H1 (cell line): ENCODE data around the gene DGKZ. TPM values are rescaled to one million over a fixed set of nuclear protein-coding genes. Genes with fewer than 3 reads are reported as not detected.

Source experiments
- CTCF ChIA-PET: fragments of 300-600 bp; sonication (Branson Sonifier 250); formaldehyde crosslinking; loops from one replicate; lab custom pipeline; 2021; ENCODE audit not compliant: partially characterized antibody; lab: Charles Lee
- POLR2A ChIA-PET: fragments of 300-600 bp; sonication (Branson Sonifier 250); formaldehyde crosslinking; loops from one replicate; lab custom pipeline; 2021; ENCODE audit warnings: inconsistent platforms; ENCODE audit not compliant: partially characterized antibody; lab: Charles Lee
- DNase-seq, 2 experiments: peaks; one replicate each; pipeline versions ENCODE4 v3.0.0 to v3.0.0-alpha.2; 2010 to 2022; ENCODE audit warnings: low spot score in 2 of 2, low read depth in 1 of 2, mixed read lengths in 1 of 2
- FAIRE-seq: peaks from 2 replicates; lab custom pipeline; 2011; peaks lifted over from hg19 to GRCh38; lab: Jason Lieb, UNC
- H2AFZ ChIP-seq: 2 replicates; pipeline ENCODE4 v1.8.1; 2012; ENCODE audit warnings: low read length, inconsistent platforms
- H2AK5ac ChIP-seq: 2 replicates; pipeline ENCODE4 v1.6.1; 2013; ENCODE audit warnings: low read depth, low read length
- H2BK120ac ChIP-seq: replicated peaks from 2 replicates; pipeline ENCODE3; 2013; ENCODE audit warnings: low read depth, low read length, inconsistent platforms
- H2BK12ac ChIP-seq: 2 replicates; pipeline ENCODE4 v1.6.1; 2013; ENCODE audit warnings: low read depth, low read length
- H2BK15ac ChIP-seq: 2 replicates; pipeline ENCODE4 v1.6.1; 2013; ENCODE audit warnings: low read length
- H2BK20ac ChIP-seq: 2 replicates; pipeline ENCODE4 v1.6.1; 2013; ENCODE audit warnings: low read length
- H2BK5ac ChIP-seq: 2 replicates; pipeline ENCODE4 v1.6.1; 2013; ENCODE audit warnings: low read depth, low read length
- H3K14ac ChIP-seq: 2 replicates; pipeline ENCODE4 v1.6.1; 2013; ENCODE audit warnings: inconsistent platforms; ENCODE audit not compliant: insufficient read length
- H3K18ac ChIP-seq: 2 replicates; pipeline ENCODE4 v1.6.1; 2013; ENCODE audit warnings: low read length; ENCODE audit errors: extremely low read depth
- H3K23ac ChIP-seq: 2 replicates; pipeline ENCODE4 v1.6.1; 2013; ENCODE audit warnings: inconsistent platforms; ENCODE audit not compliant: insufficient read length
- H3K23me2 ChIP-seq: 2 replicates; pipeline ENCODE4 v1.6.1; 2013; ENCODE audit warnings: low read depth, low read length
- H3K27ac ChIP-seq: 2 replicates; pipeline ENCODE4 v1.6.1; 2011; ENCODE audit warnings: low read depth, low read length, inconsistent platforms
- H3K27me3 ChIP-seq, 4 experiments: replicated peaks in 1 of 4; 1 replicate in 1 of 4; 2 replicates in 3 of 4; pipeline versions ENCODE4 v1.6.1 to v1.8.1; 2011 to 2013; ENCODE audit warnings: low read length in 3 of 4, mild to moderate bottlenecking in 3 of 4, inconsistent platforms in 2 of 4, mixed read lengths in 2 of 4, moderate library complexity in 1 of 4; ENCODE audit not compliant: control insufficient read depth in 3 of 4, insufficient read depth in 3 of 4; ENCODE audit errors: extremely low read depth in 1 of 4
- H3K36me3 ChIP-seq, 4 experiments: 2 replicates each; pipeline versions ENCODE4 v1.6.1 to v1.8.1; 2011 to 2013; ENCODE audit warnings: mild to moderate bottlenecking in 4 of 4, low read length in 3 of 4, moderate library complexity in 2 of 4, control low read depth in 1 of 4, inconsistent platforms in 1 of 4; ENCODE audit not compliant: insufficient read depth in 4 of 4, control insufficient read depth in 2 of 4
- H3K4ac ChIP-seq: replicated peaks from 2 replicates; pipeline ENCODE3; 2013; ENCODE audit warnings: low read length, low read depth, mixed read lengths, inconsistent platforms; ENCODE audit not compliant: insufficient read length
- H3K4me1 ChIP-seq, 4 experiments: replicated peaks in 1 of 4; 1 replicate in 1 of 4; 2 replicates in 3 of 4; pipeline versions ENCODE4 v1.6.1 to v1.8.1; 2011 to 2013; ENCODE audit warnings: low read length in 3 of 4, inconsistent platforms in 2 of 4, mixed read lengths in 1 of 4; ENCODE audit not compliant: insufficient read depth in 4 of 4, control insufficient read depth in 3 of 4
- H3K4me2 ChIP-seq, 2 experiments: 2 replicates each; pipeline versions ENCODE4 v1.6.1 to v1.8.1; 2011 to 2013; ENCODE audit warnings: low read depth in 2 of 2, low read length in 2 of 2, control low read depth in 1 of 2, inconsistent platforms in 1 of 2, mild to moderate bottlenecking in 1 of 2; ENCODE audit not compliant: insufficient read depth in 1 of 2
- H3K4me3 ChIP-seq, 4 experiments: fragments of 200-600, 300-600 bp in 1 of 4; sonication (generic), shearing (Covaris generic), sonication (Bioruptor Twin) in 1 of 4; 2 replicates each; pipeline versions ENCODE4 v1.5.1 to v1.8.1; 2011 to 2016; ENCODE audit warnings: low read length in 4 of 4, low read depth in 3 of 4, control low read depth in 2 of 4, inconsistent platforms in 2 of 4, mild to moderate bottlenecking in 2 of 4, mixed read lengths in 1 of 4, moderate library complexity in 1 of 4; ENCODE audit not compliant: insufficient read depth in 2 of 4; ENCODE audit errors: extremely low read depth in 1 of 4
- H3K56ac ChIP-seq: replicated peaks from 2 replicates; pipeline ENCODE3; 2013; ENCODE audit warnings: low read depth, mild to moderate bottlenecking, mixed read lengths, low read length, inconsistent platforms; ENCODE audit not compliant: insufficient read length
- H3K79me1 ChIP-seq: 2 replicates; pipeline ENCODE4 v1.6.1; 2013; ENCODE audit warnings: low read depth, low read length, control low read depth
- H3K79me2 ChIP-seq, 2 experiments: 2 replicates each; pipeline versions ENCODE4 v1.6.1 to v1.8.1; 2012 to 2013; ENCODE audit warnings: low read length in 2 of 2, mild to moderate bottlenecking in 2 of 2, inconsistent platforms in 1 of 2; ENCODE audit not compliant: insufficient read depth in 2 of 2, control insufficient read depth in 1 of 2
- H3K9ac ChIP-seq, 4 experiments: replicated peaks in 1 of 4; 1 replicate in 1 of 4; 2 replicates in 3 of 4; pipeline versions ENCODE4 v1.6.1 to v1.8.1; 2011 to 2013; ENCODE audit warnings: low read depth in 3 of 4, low read length in 3 of 4, control low read depth in 2 of 4, mild to moderate bottlenecking in 2 of 4, moderate library complexity in 2 of 4, inconsistent platforms in 1 of 4; ENCODE audit errors: extremely low read depth in 1 of 4
- H3K9me3 ChIP-seq, 2 experiments: 2 replicates each; pipeline versions ENCODE4 v1.6.1 to v1.8.1; 2012 to 2013; ENCODE audit warnings: mild to moderate bottlenecking in 2 of 2, moderate library complexity in 2 of 2, control low read depth in 1 of 2, inconsistent platforms in 1 of 2, low read depth in 1 of 2, low read length in 1 of 2, mixed read lengths in 1 of 2; ENCODE audit not compliant: insufficient read depth in 2 of 2
- H4K20me1 ChIP-seq, 2 experiments: replicated peaks in 1 of 2; 2 replicates each; pipeline versions ENCODE3 to v1.8.1; 2011 to 2013; ENCODE audit warnings: inconsistent platforms in 2 of 2, low read length in 2 of 2, mild to moderate bottlenecking in 1 of 2; ENCODE audit not compliant: insufficient read depth in 2 of 2, control insufficient read depth in 1 of 2
- H4K5ac ChIP-seq: 2 replicates; pipeline ENCODE4 v1.6.1; 2013; ENCODE audit warnings: low read length, low read depth, mixed read lengths, inconsistent platforms; ENCODE audit not compliant: insufficient read length
- H4K8ac ChIP-seq: 2 replicates; pipeline ENCODE4 v1.8.0; 2013; ENCODE audit warnings: mild to moderate bottlenecking, moderate library complexity, low read length, inconsistent platforms; ENCODE audit not compliant: insufficient read depth; ENCODE audit errors: extremely low read depth
- H4K91ac ChIP-seq: replicated peaks from 2 replicates; pipeline ENCODE3; 2013; ENCODE audit warnings: low read length, mixed read lengths, inconsistent platforms; ENCODE audit not compliant: insufficient read length
- TCF12 ChIP-seq: IDR thresholded peaks from 2 replicates; pipeline ENCODE4 v1.6.1; 2011; ENCODE audit warnings: low read depth, mild to moderate bottlenecking, low read length
- WGBS, 2 experiments: shearing (Covaris generic) in 1 of 2; methylation state at CpG; one replicate each; pipeline versions ENCODE4 v1.1.6 to v1.1.7; 2013 to 2015; ENCODE audit warnings: low lambda C conversion rate in 2 of 2, mixed read lengths in 2 of 2, inconsistent platforms in 1 of 2, low coverage in 1 of 2, missing lambda C conversion rate in 1 of 2; ENCODE audit not compliant: insufficient replicate concordance in 2 of 2, insufficient coverage in 1 of 2, insufficient read length in 1 of 2; ENCODE audit errors: extremely low coverage in 1 of 2, missing lambda C conversion rate in 1 of 2; 5-methylcytosine and 5-hydroxymethylcytosine counted together
- polyA plus RNA-seq, 7 experiments: library from polyadenylated mRNA; depleted of rRNA in 3 of 7; stranded (reverse) in 5 of 7; unstranded in 2 of 7; fragments of >200 nt in 5 of 7; fragments of 200-250 nt in 2 of 7; gene quantifications; 1 replicate in 5 of 7; 2 replicates in 1 of 7; 4 replicates in 1 of 7; pipeline versions ENCODE4 v1.2.1 to v1.2.3, GENCODE V29; 2011 to 2013; ENCODE audit warnings: missing spikeins in 2 of 7, mixed read lengths in 2 of 7
- total RNA-seq: library from RNA; stranded (reverse); fragmentation: NEBNext Ultra II Directional; extraction: Animal tissue kit (Norgen Biotek cat#: 25700); gene quantifications from 2 replicates; pipeline ENCODE4 v1.2.1, GENCODE V29; 2021

DGKZ gene
- total and polyA plus RNA-seq, 2 of the 8 experiments (the other 6 are each of a cell fraction or from before 2014, with no cell fraction given): 84.4 to 184 TPM

GRCh38 chr11:46366661-46367161, 19.4 kb downstream of the DGKZ start:
- H2BK120ac ChIP-seq: no peak overlapping the region
- no peak overlapping the region for H4K91ac ChIP-seq
- H4K8ac ChIP-seq: peak overlapping the region; percentile 12; the same call in 1 of the 2 replicates
- H2BK20ac ChIP-seq: no peak overlapping the region
- H4K5ac ChIP-seq: no peak overlapping the region
- H3K14ac ChIP-seq: no peak overlapping the region
- H2BK15ac ChIP-seq: no peak overlapping the region
- no peak overlapping the region for H3K9ac ChIP-seq
- no peak overlapping the region for H2AFZ ChIP-seq
- H3K27me3 ChIP-seq: no peaks in the 10 kb centered on the region
- H3K4ac ChIP-seq: no peak overlapping the region
- H3K27ac ChIP-seq: no peak overlapping the region; the same call in 1 of the 2 replicates
- no peaks in the 10 kb centered on the region for H3K23me2 ChIP-seq
- H3K4me1 ChIP-seq: peaks cover 0 to 20% (median 11%) of the 10 kb centered on the region in 4 experiments; a peak in 6 of 7 replicates
- POLR2A ChIA-PET: interaction anchor here (0.5 to 7.8 kb wide), 6 partner anchors 9 to 431 kb away, joined by 3 to 69 read pairs (median 4); partner anchors contain the start of genes DGKZ and MDK
- no peak overlapping the region for H3K23ac ChIP-seq
- CTCF ChIA-PET: interaction anchor here (0.7 to 44.5 kb wide), 16 partner anchors 11 to 485 kb away, joined by 3 to 1004 read pairs (median 6); partner anchors contain the start of genes CHRM4 and DGKZ
- H3K79me2 ChIP-seq: peaks cover 0 to 33% of the 10 kb centered on the region in 2 experiments; a peak in 2 of 4 replicates
- peaks cover 2 to 9% (median 4%) of the 10 kb centered on the region in 4 experiments; a peak in 5 of 8 replicates for H3K36me3 ChIP-seq
- no peak overlapping the region; the same call in 1 of the 2 replicates for H3K18ac ChIP-seq
- peaks cover 17% of the 10 kb centered on the region for H3K79me1 ChIP-seq
- DNase-seq (no peak), FAIRE-seq (no peak)
- H2AK5ac ChIP-seq: no peak overlapping the region
- no peak overlapping the region for H3K4me3 ChIP-seq
- H3K4me2 ChIP-seq: no peak overlapping the region
- H2BK12ac ChIP-seq: no peak overlapping the region; the same call in 1 of the 2 replicates
- H3K56ac ChIP-seq: no peak overlapping the region
- H3K9me3 ChIP-seq: no peaks in the 10 kb centered on the region
- 94% methylated on average over 24 of the region's 31 CpGs; no CpG with 5 or more reads in 1 of the 2 experiments for WGBS, 2 experiments
- H2BK5ac ChIP-seq: no peak overlapping the region
- H4K20me1 ChIP-seq: peaks cover 8 to 37% of the 10 kb centered on the region in 2 experiments
- TF ChIP-seq TCF12: no peak
